ENCODE data around the gene ADGRV1. TPM values are rescaled to one million over a fixed set of nuclear protein-coding genes. Genes with fewer than 3 reads are reported as not detected.
"Not testable (repeated sequence)": the region's sequence is repeated elsewhere in the genome, so short reads cannot be mapped to it uniquely, and the experiment has no call there.

The ADGRV1 gene
- total RNA-seq, 1 donor from 2014 or later = 10.0 TPM

GRCh38 chr5:91010090-91010489 is 451.5 kb downstream of the ADGRV1 start:
- no peak for FAIRE-seq
- Mint-ChIP-seq H3K4me3 (ENCODE audit: unreplicated experiment) (no peak overlapping the region), H3K27me3 (ENCODE audit: low read depth, unreplicated experiment) (no peaks in the 10 kb centered on the region), H3K9me3 (ENCODE audit: unreplicated experiment) (peaks cover 6% of the 10 kb centered on the region), H3K36me3 (ENCODE audit: low read depth, unreplicated experiment) (no peaks in the 10 kb centered on the region), H3K27ac (ENCODE audit: unreplicated experiment) (no peak overlapping the region), H3K4me1 (ENCODE audit: low read depth, unreplicated experiment) (no peaks in the 10 kb centered on the region)
- Histone ChIP-seq H2AFZ (ENCODE audit: low read depth, low read length) (no peak overlapping the region), H3K79me2 (ENCODE audit: insufficient read depth, low read length) (no peaks in the 10 kb centered on the region), H3K4me2 (ENCODE audit: low read length) (no peak overlapping the region), H3K9ac (ENCODE audit: low read length) (no peak overlapping the region), H3K9me3 (ENCODE audit: insufficient read depth, low read depth, low read length) (no peaks in the 10 kb centered on the region), H3K27me3 (ENCODE audit: insufficient read depth, low read length) (no peaks in the 10 kb centered on the region), H3K4me1 (ENCODE audit: insufficient read depth, low read length) (no peaks in the 10 kb centered on the region), H3K36me3 (ENCODE audit: insufficient read depth, low read length) (no peaks in the 10 kb centered on the region), H4K20me1 (ENCODE audit: insufficient read depth, low read length) (no peaks in the 10 kb centered on the region), H3K4me3 (ENCODE audit: insufficient read depth, low read depth, low read length) (no peak overlapping the region), H3K27ac (ENCODE audit: low read depth, low read length) (no peak overlapping the region)
- DNase-seq (ENCODE audit: low read depth) = no peak
- no peak for TF ChIP-seq EZH2 (IDR thresholded peaks at IDR 0.05; ENCODE audit: insufficient read depth, low read length)
- no peak for TF ChIP-seq CTCF (IDR thresholded peaks at IDR 0.05; ENCODE audit: insufficient read depth, low read depth, low read length)

GRCh38 chr5:91011029-91011428 is 452.4 kb downstream of the ADGRV1 start:
- Mint-ChIP-seq H3K4me1 (ENCODE audit: low read depth, unreplicated experiment) (no peaks in the 10 kb centered on the region), H3K9me3 (ENCODE audit: unreplicated experiment) (peaks cover 7% of the 10 kb centered on the region), H3K36me3 (ENCODE audit: low read depth, unreplicated experiment) (no peaks in the 10 kb centered on the region), H3K27me3 (ENCODE audit: low read depth, unreplicated experiment) (no peaks in the 10 kb centered on the region), H3K27ac (ENCODE audit: unreplicated experiment) (no peak overlapping the region), H3K4me3 (ENCODE audit: unreplicated experiment) (no peak overlapping the region)
- Histone ChIP-seq H3K79me2 (ENCODE audit: insufficient read depth, low read length) (no peaks in the 10 kb centered on the region), H3K36me3 (ENCODE audit: insufficient read depth, low read length) (no peaks in the 10 kb centered on the region), H3K27me3 (ENCODE audit: insufficient read depth, low read length) (no peaks in the 10 kb centered on the region), H4K20me1 (ENCODE audit: insufficient read depth, low read length) (no peaks in the 10 kb centered on the region), H3K4me1 (ENCODE audit: insufficient read depth, low read length) (no peaks in the 10 kb centered on the region), H3K4me2 (ENCODE audit: low read length) (no peak overlapping the region), H3K4me3 (ENCODE audit: insufficient read depth, low read depth, low read length) (no peak overlapping the region), H2AFZ (ENCODE audit: low read depth, low read length) (no peak overlapping the region), H3K9me3 (ENCODE audit: insufficient read depth, low read depth, low read length) (no peaks in the 10 kb centered on the region), H3K27ac (ENCODE audit: low read depth, low read length) (no peak overlapping the region), H3K9ac (ENCODE audit: low read length) (no peak overlapping the region)
- no peak for DNase-seq (ENCODE audit: low read depth)
- TF ChIP-seq CTCF (IDR thresholded peaks at IDR 0.05; ENCODE audit: insufficient read depth, low read depth, low read length) (no peak), EZH2 (IDR thresholded peaks at IDR 0.05; ENCODE audit: insufficient read depth, low read length) (no peak)
- no peak for FAIRE-seq

GRCh38 chr5:91012867-91013266 is 454.3 kb downstream of the ADGRV1 start:
- not testable (repeated sequence) for H3K36me3 Mint-ChIP-seq (ENCODE audit: low read depth, unreplicated experiment); H3K4me3 ChIP-seq (ENCODE audit: insufficient read depth, low read depth, low read length); H3K4me1 Mint-ChIP-seq (ENCODE audit: low read depth, unreplicated experiment); DNase-seq (ENCODE audit: low read depth); H3K9me3 ChIP-seq (ENCODE audit: insufficient read depth, low read depth, low read length); H3K27me3 Mint-ChIP-seq (ENCODE audit: low read depth, unreplicated experiment); H3K4me1 ChIP-seq (ENCODE audit: insufficient read depth, low read length); H3K4me2 ChIP-seq (ENCODE audit: low read length); H3K4me3 Mint-ChIP-seq (ENCODE audit: unreplicated experiment); H3K27me3 ChIP-seq (ENCODE audit: insufficient read depth, low read length); H3K27ac Mint-ChIP-seq (ENCODE audit: unreplicated experiment); FAIRE-seq; H3K27ac ChIP-seq (ENCODE audit: low read depth, low read length); H3K9ac ChIP-seq (ENCODE audit: low read length); H2AFZ ChIP-seq (ENCODE audit: low read depth, low read length); H3K36me3 ChIP-seq (ENCODE audit: insufficient read depth, low read length); H3K79me2 ChIP-seq (ENCODE audit: insufficient read depth, low read length); H4K20me1 ChIP-seq (ENCODE audit: insufficient read depth, low read length); H3K9me3 Mint-ChIP-seq (ENCODE audit: unreplicated experiment)
